ENCODE measurements around the gene SMIM1. TPM values are rescaled to one million over a fixed set of nuclear protein-coding genes. Genes with fewer than 3 reads are reported as not detected.

SMIM1 gene
- total and polyA plus RNA-seq, 2 of the 4 experiments (the other 2 are of a cell fraction), result 0.90 to 3.4 TPM

GRCh38 chr1:3747522-3747848 is 25.1 kb upstream of the SMIM1 start:
- Histone ChIP-seq H3K79me1 (ENCODE audit: low read depth in 1 of 2, low read length in 2 of 2) (peaks cover 15 to 27% of the 10 kb centered on the region in 2 experiments), H4K8ac (ENCODE audit: low read depth in 2 of 2, low read length in 2 of 2) (peak overlapping the region; percentile 72 to 84; a peak in 2 of 4 replicates), H2BK15ac (ENCODE audit: low read depth, low read length) (no peak overlapping the region), H3K9me3 (ENCODE audit: control insufficient read depth, insufficient read depth, low read length) (no peaks in the 10 kb centered on the region), H3K27ac (ENCODE audit: insufficient read depth, low read length) (no peak overlapping the region), H3K4me3 (ENCODE audit: insufficient read depth, low read depth, low read length) (peak overlapping the region; percentile 63), H3K23ac (ENCODE audit: low read depth, low read length) (no peak overlapping the region), H2AK9ac (replicated peaks; ENCODE audit: low read depth, low read length, poor library complexity) (peak overlapping the region; percentile 58), H4K5ac (ENCODE audit: low read depth, low read length) (peak overlapping the region; percentile 77; the same call in 1 of the 2 replicates), H3K14ac (replicated peaks; ENCODE audit: low read depth, low read length) (no peak overlapping the region), H3K36me3 (ENCODE audit: control insufficient read depth, insufficient read depth, low read length) (peaks cover 11% of the 10 kb centered on the region), H2BK20ac (ENCODE audit: low read depth, low read length) (no peak overlapping the region), H3K4me1 (ENCODE audit: control insufficient read depth, insufficient read depth, low read length) (peaks cover 8% of the 10 kb centered on the region; the same call in 1 of the 2 replicates), H4K20me1 (ENCODE audit: insufficient read depth, low read length) (no peaks in the 10 kb centered on the region; the same call in 1 of the 2 replicates), H2BK120ac (ENCODE audit: low read depth, low read length) (no peak overlapping the region), H3K27me3 (ENCODE audit: control insufficient read depth, insufficient read depth, low read length) (peaks cover 15% of the 10 kb centered on the region), H4K91ac (ENCODE audit: insufficient read depth, low read depth, low read length) (no peak overlapping the region), H2AK5ac (ENCODE audit: low read depth, low read length) (no peak overlapping the region), H2BK5ac (ENCODE audit: low read depth, low read length, poor library complexity, severe bottlenecking) (no peak overlapping the region), H3K9me1 (ENCODE audit: insufficient read depth, low read length) (peaks cover 10% of the 10 kb centered on the region; the same call in 1 of the 2 replicates), H3K4me2 (ENCODE audit: low read depth, low read length) (peak overlapping the region; percentile 90), H3K4ac (ENCODE audit: low read depth, low read length) (no peak overlapping the region), H3K56ac (ENCODE audit: extremely low read depth, insufficient read depth, low read length) (no peak overlapping the region), H3K18ac (ENCODE audit: low read depth, low read length) (no peak overlapping the region), H3K9ac (ENCODE audit: low read depth, low read length) (0 out of 2 replicates have a peak overlapping the region, but pooled peaks have one; percentile 5), H2AFZ (replicated peaks; ENCODE audit: low read length, poor library complexity) (peak overlapping the region; percentile 93)
- TF ChIP-seq RAD21 (IDR thresholded peaks at IDR 0.05; ENCODE audit: low read length), result no peak
- no peak for TF ChIP-seq MAFK (IDR thresholded peaks at IDR 0.05; ENCODE audit: low read depth, low read length)
- TF ChIP-seq MAZ (IDR thresholded peaks at IDR 0.05; ENCODE audit: borderline replicate concordance, low read depth, low read length), result no peak
- no peak for TF ChIP-seq FOS (IDR thresholded peaks at IDR 0.05; ENCODE audit: low read depth, low read length)
- TF ChIP-seq NFE2L2 (IDR thresholded peaks at IDR 0.05; ENCODE audit: low read depth, low read length), result no peak
- no peak for TF ChIP-seq USF2 (IDR thresholded peaks at IDR 0.05; ENCODE audit: low read depth, low read length)
- TF ChIP-seq POLR2A (IDR thresholded peaks at IDR 0.05; ENCODE audit: low read depth, low read length), result no peak
- TF ChIP-seq CEBPB (IDR thresholded peaks at IDR 0.05; ENCODE audit: low read depth, low read length), result no peak
- TF ChIP-seq ELK1 (IDR thresholded peaks at IDR 0.05; ENCODE audit: borderline replicate concordance, low read depth, low read length), result no peak
- no peak for TF ChIP-seq MXI1 (IDR thresholded peaks at IDR 0.05; ENCODE audit: borderline replicate concordance, low read depth, low read length)
- TF ChIP-seq CTCF (conservative IDR thresholded peaks at IDR 0.05; ENCODE audit: low read depth, low read length), result no peak
- TF ChIP-seq CHD1 (IDR thresholded peaks at IDR 0.05; ENCODE audit: low read depth, low read length), result no peak
- TF ChIP-seq SMC3 (IDR thresholded peaks at IDR 0.05; ENCODE audit: low read depth, low read length), result no peak
- CTCF ChIA-PET, result no interaction called here
- intact Hi-C loops (cut with micrococcal nuclease) (loop anchor here (2.0 kb wide), 1 partner anchor 25 kb away; the partner anchor contains the start of gene SMIM1), in situ Hi-C loops (cut with MboI; ENCODE audit: low sequenced_read_pairs) (no loop called here), dilution Hi-C loops (cut with HindIII; ENCODE audit: low sequenced_read_pairs, unreplicated experiment) (no loop called here)
- WGBS, 2 experiments (ENCODE audit: extremely low coverage in 2 of 2, insufficient read length in 1 of 2), result no CpG with 5 or more reads among the region's 6 CpGs
- no peak for ATAC-seq (ENCODE audit: low read depth)
- POLR2A ChIA-PET (ENCODE audit: unreplicated experiment), result no interaction called here
- DNase-seq, result no peak
- BruUV-seq (replicated peaks), result no TSS peak
